CD14-positive monocyte (primary cell): ENCODE data around the gene SLC25A11. TPM values are rescaled to one million over a fixed set of nuclear protein-coding genes. Genes with fewer than 3 reads are reported as not detected.

Source experiments
- DNase-seq, 3 donors: peaks; one replicate each; pipeline ENCODE4 v3.0.0-alpha.2; 2011 to 2022
- H2AFZ ChIP-seq: 2 replicates; pipeline ENCODE4 v1.6.0; 2012; ENCODE audit warnings: mild to moderate bottlenecking, low read depth, low read length, inconsistent platforms; ENCODE audit not compliant: insufficient read depth, poor library complexity, severe bottlenecking
- H3K27ac ChIP-seq, 2 donors: 1 replicate in 1 of 2; 2 replicates in 1 of 2; pipeline ENCODE4 v1.5.1; 2012 to 2013; ENCODE audit warnings: low read length in 2 of 2, control low read depth in 1 of 2, inconsistent platforms in 1 of 2, low read depth in 1 of 2, mild to moderate bottlenecking in 1 of 2
- H3K27me3 ChIP-seq, 2 donors: one replicate each; pipeline versions ENCODE4 v1.6.0 to v1.6.1; 2011 to 2013; ENCODE audit warnings: low read length in 2 of 2; ENCODE audit not compliant: control insufficient read depth in 2 of 2, insufficient read depth in 2 of 2
- H3K36me3 ChIP-seq, 2 donors: replicated peaks in 1 of 2; 1 replicate in 1 of 2; 2 replicates in 1 of 2; pipeline versions ENCODE4 v1.5.1 to v1.6.1; 2012 to 2013; ENCODE audit warnings: low read length in 2 of 2, control low read depth in 1 of 2, inconsistent platforms in 1 of 2, mild to moderate bottlenecking in 1 of 2; ENCODE audit not compliant: insufficient read depth in 2 of 2, control insufficient read depth in 1 of 2
- H3K4me1 ChIP-seq, 2 donors: 1 replicate in 1 of 2; 2 replicates in 1 of 2; pipeline versions ENCODE4 v1.5.1 to v1.6.1; 2012 to 2013; ENCODE audit warnings: low read length in 2 of 2, control low read depth in 1 of 2, inconsistent platforms in 1 of 2, mild to moderate bottlenecking in 1 of 2, moderate library complexity in 1 of 2; ENCODE audit not compliant: insufficient read depth in 2 of 2, control insufficient read depth in 1 of 2
- H3K4me2 ChIP-seq: replicated peaks from 2 replicates; pipeline ENCODE3; 2012; ENCODE audit warnings: low read length, moderate library complexity, mild to moderate bottlenecking; ENCODE audit not compliant: poor library complexity, severe bottlenecking; ENCODE audit errors: extremely low read depth
- H3K4me3 ChIP-seq, 3 experiments: fragments of 200-600 bp in 1 of 3; sonication (generic) in 1 of 3; replicated peaks in 1 of 3; 1 replicate in 2 of 3; 2 replicates in 1 of 3; pipeline ENCODE4 v1.5.1; 2011 to 2013; ENCODE audit warnings: low read length in 3 of 3, mild to moderate bottlenecking in 3 of 3, control low read depth in 2 of 3, low read depth in 2 of 3, inconsistent platforms in 1 of 3, moderate library complexity in 1 of 3
- H3K79me2 ChIP-seq: 2 replicates; pipeline ENCODE4 v1.6.0; 2012; ENCODE audit warnings: mild to moderate bottlenecking, control low read depth, inconsistent platforms, low read length, moderate library complexity; ENCODE audit not compliant: insufficient read depth
- H3K9ac ChIP-seq: 2 replicates; pipeline ENCODE4 v1.6.0; 2017; ENCODE audit warnings: low read length, mild to moderate bottlenecking; ENCODE audit not compliant: insufficient read depth, poor library complexity, severe bottlenecking
- H3K9me3 ChIP-seq, 2 donors: replicated peaks in 1 of 2; 1 replicate in 1 of 2; 2 replicates in 1 of 2; pipeline versions ENCODE4 v1.5.1 to v1.6.1; 2012 to 2013; ENCODE audit warnings: low read length in 2 of 2, control low read depth in 1 of 2; ENCODE audit not compliant: control insufficient read depth in 1 of 2, insufficient read depth in 1 of 2
- H4K20me1 ChIP-seq: 2 replicates; pipeline ENCODE4 v1.6.0; 2012; ENCODE audit warnings: mild to moderate bottlenecking, low read length, control low read depth, moderate library complexity; ENCODE audit not compliant: insufficient read depth
- H3K27ac Mint-ChIP-seq, 7 donors: one replicate each; pipeline ENCODE4 v1.8.0; 2020; ENCODE audit warnings: mild to moderate bottlenecking in 7 of 7, mixed read lengths in 7 of 7, moderate library complexity in 6 of 7, inconsistent platforms in 2 of 7
- H3K27me3 Mint-ChIP-seq, 3 donors: one replicate each; pipeline ENCODE4 v1.8.0; 2021 to 2022; ENCODE audit warnings: low read depth in 3 of 3, mild to moderate bottlenecking in 3 of 3, mixed read lengths in 3 of 3, moderate library complexity in 3 of 3, inconsistent platforms in 1 of 3
- H3K36me3 Mint-ChIP-seq, 2 donors: one replicate each; pipeline ENCODE4 v1.8.0; 2020; ENCODE audit warnings: mixed read lengths in 2 of 2, inconsistent platforms in 1 of 2, mild to moderate bottlenecking in 1 of 2
- H3K4me1 Mint-ChIP-seq: one replicate; pipeline ENCODE4 v1.8.0; 2020; ENCODE audit warnings: mild to moderate bottlenecking, mixed read lengths
- H3K4me3 Mint-ChIP-seq, 2 donors: one replicate each; pipeline ENCODE4 v1.8.0; 2020; ENCODE audit warnings: mild to moderate bottlenecking in 2 of 2, mixed read lengths in 2 of 2, moderate library complexity in 1 of 2
- H3K9me3 Mint-ChIP-seq, 7 donors: one replicate each; pipeline ENCODE4 v1.8.0; 2020 to 2022; ENCODE audit warnings: mixed read lengths in 7 of 7, mild to moderate bottlenecking in 6 of 7, moderate library complexity in 6 of 7, inconsistent platforms in 2 of 7
- WGBS: methylation state at CpG from one replicate; pipeline ENCODE4 v1.1.5; 2013; ENCODE audit warnings: missing lambda C conversion rate; ENCODE audit not compliant: insufficient coverage; 5-methylcytosine and 5-hydroxymethylcytosine counted together
- intact Hi-C, 2 donors: fragments of 100-400 bp; cut with micrococcal nuclease; formaldehyde crosslinking; loops; one replicate each; pipeline versions ENCODE4 v1.15.0 to v1.15.1; 2023
- polyA plus RNA-seq, 3 donors: library from polyadenylated mRNA; depleted of rRNA in 1 of 3; unstranded in 2 of 3; stranded (reverse) in 1 of 3; fragments of 300-500 nt in 2 of 3; fragments of >200 nt in 1 of 3; fragmentation: Illumina TruSeq in 2 of 3; gene quantifications; 1 replicate in 2 of 3; 2 replicates in 1 of 3; pipeline ENCODE4 v1.2.3, GENCODE V29; 2012 to 2021
- TF ChIP-seq, protein P1 (sequence below): fragments of 200-600 bp; IDR thresholded peaks from one replicate; pipeline ENCODE4 v1.8.0; 2022; ENCODE audit warnings: antibody characterized with exemption, mild to moderate bottlenecking

Gene SLC25A11
- polyA plus RNA-seq, 3 donors = 65.2 to 138 (median 111) TPM

DNA sequence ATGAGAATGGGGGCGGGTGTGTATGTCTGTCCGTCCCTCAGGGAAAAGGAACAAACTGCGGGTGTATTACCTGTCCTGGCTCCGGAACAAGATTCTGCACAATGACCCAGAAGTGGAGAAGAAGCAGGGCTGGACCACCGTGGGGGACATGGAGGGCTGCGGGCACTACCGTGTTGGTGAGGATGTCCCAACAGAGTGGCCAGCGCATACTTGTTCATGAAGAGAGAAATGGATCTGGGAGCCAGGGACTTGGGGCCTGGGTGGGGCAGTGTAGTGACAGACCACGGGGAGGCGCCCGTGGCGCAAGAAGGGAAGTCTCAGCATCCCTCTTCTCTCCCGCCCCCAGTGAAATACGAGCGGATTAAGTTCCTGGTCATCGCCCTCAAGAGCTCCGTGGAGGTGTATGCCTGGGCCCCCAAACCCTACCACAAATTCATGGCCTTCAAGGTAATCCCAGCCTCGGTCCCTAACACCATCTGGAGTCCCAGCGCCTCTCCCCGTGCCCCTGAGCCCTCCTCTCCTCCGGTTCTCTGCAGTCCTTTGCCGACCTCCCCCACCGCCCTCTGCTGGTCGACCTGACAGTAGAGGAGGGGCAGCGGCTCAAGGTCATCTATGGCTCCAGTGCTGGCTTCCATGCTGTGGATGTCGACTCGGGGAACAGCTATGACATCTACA is 44.1 kb downstream of the SLC25A11 start:
- DNase-seq = peak; percentile 31 to 53 (median 45)
- Histone ChIP-seq H3K9me3 (no peaks in the 10 kb centered on the region), H3K4me2 (no peak overlapping the region), H3K79me2 (no peaks in the 10 kb centered on the region), H3K27me3 (peaks cover 0 to 18% of the 10 kb centered on the region in 2 donors), H3K4me1 (peaks cover 20 to 24% of the 10 kb centered on the region in 2 donors), H3K27ac (no peak overlapping the region), H3K4me3 (no peak overlapping the region), H4K20me1 (no peaks in the 10 kb centered on the region), H2AFZ (no peak overlapping the region), H3K36me3 (peaks cover 68 to 70% of the 10 kb centered on the region in 2 donors), H3K9ac (no peak overlapping the region)
- 77% methylated on average over 22 of the region's 27 CpGs for WGBS
- H3K36me3 Mint-ChIP-seq = peaks cover 69 to 72% of the 10 kb centered on the region in 2 donors
- H3K27me3 Mint-ChIP-seq = peaks cover 21 to 28% (median 22%) of the 10 kb centered on the region in 3 donors
- H3K27ac Mint-ChIP-seq = peak overlapping the region in 5 of 7 donors; percentile 18 to 83 (median 59)
- H3K4me1 Mint-ChIP-seq = peaks cover 18% of the 10 kb centered on the region
- peaks cover 0 to 9% (median 3%) of the 10 kb centered on the region in 7 donors for H3K9me3 Mint-ChIP-seq
- no peak overlapping the region for H3K4me3 Mint-ChIP-seq
- TF ChIP-seq, protein P1, sequence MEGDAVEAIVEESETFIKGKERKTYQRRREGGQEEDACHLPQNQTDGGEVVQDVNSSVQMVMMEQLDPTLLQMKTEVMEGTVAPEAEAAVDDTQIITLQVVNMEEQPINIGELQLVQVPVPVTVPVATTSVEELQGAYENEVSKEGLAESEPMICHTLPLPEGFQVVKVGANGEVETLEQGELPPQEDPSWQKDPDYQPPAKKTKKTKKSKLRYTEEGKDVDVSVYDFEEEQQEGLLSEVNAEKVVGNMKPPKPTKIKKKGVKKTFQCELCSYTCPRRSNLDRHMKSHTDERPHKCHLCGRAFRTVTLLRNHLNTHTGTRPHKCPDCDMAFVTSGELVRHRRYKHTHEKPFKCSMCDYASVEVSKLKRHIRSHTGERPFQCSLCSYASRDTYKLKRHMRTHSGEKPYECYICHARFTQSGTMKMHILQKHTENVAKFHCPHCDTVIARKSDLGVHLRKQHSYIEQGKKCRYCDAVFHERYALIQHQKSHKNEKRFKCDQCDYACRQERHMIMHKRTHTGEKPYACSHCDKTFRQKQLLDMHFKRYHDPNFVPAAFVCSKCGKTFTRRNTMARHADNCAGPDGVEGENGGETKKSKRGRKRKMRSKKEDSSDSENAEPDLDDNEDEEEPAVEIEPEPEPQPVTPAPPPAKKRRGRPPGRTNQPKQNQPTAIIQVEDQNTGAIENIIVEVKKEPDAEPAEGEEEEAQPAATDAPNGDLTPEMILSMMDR = peak; percentile 60
- intact Hi-C loops = no loop called here

DNA sequence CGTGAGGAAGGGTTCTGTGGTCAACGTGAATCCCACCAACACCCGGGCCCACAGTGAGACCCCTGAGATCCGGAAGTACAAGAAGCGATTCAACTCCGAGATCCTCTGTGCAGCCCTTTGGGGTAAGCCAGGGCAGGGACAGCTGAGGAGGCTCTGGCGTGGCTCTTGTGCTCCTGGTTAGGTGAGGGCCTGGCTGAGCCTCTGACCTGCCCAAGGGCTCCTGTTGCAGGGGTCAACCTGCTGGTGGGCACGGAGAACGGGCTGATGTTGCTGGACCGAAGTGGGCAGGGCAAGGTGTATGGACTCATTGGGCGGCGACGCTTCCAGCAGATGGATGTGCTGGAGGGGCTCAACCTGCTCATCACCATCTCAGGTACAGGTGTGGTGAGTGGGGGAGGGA is 44.7 kb downstream of the SLC25A11 start:
- TF ChIP-seq, protein P1 = no peak
- H4K20me1 ChIP-seq = no peaks in the 10 kb centered on the region
- no peak overlapping the region for H3K9ac ChIP-seq
- peaks cover 75 to 76% of the 10 kb centered on the region in 2 donors for H3K36me3 ChIP-seq
- no peaks in the 10 kb centered on the region for H3K9me3 ChIP-seq
- H2AFZ ChIP-seq = no peak overlapping the region
- H3K4me1 Mint-ChIP-seq = peaks cover 13% of the 10 kb centered on the region
- H3K27me3 Mint-ChIP-seq = peaks cover 15 to 21% (median 15%) of the 10 kb centered on the region in 3 donors
- H3K27ac Mint-ChIP-seq = peak overlapping the region in 3 of 7 donors; percentile 44 to 74 (median 60)
- DNase-seq = peak in 1 of 3 donors; percentile 8
- H3K79me2 ChIP-seq = no peaks in the 10 kb centered on the region
- H3K9me3 Mint-ChIP-seq = peaks cover 0 to 3% (median 0%) of the 10 kb centered on the region in 7 donors
- intact Hi-C loops = no loop called here
- H3K27me3 ChIP-seq = peaks cover 0 to 11% of the 10 kb centered on the region in 2 donors
- no peak overlapping the region for H3K4me2 ChIP-seq
- peaks cover 13 to 18% of the 10 kb centered on the region in 2 donors for H3K4me1 ChIP-seq
- H3K36me3 Mint-ChIP-seq = peaks cover 74 to 79% of the 10 kb centered on the region in 2 donors
- WGBS = 98% methylated on average over 10 of the region's 13 CpGs
- H3K4me3 ChIP-seq = no peak overlapping the region
- no peak overlapping the region for H3K4me3 Mint-ChIP-seq
- H3K27ac ChIP-seq = no peak overlapping the region
